HUES6 (cell line): ENCODE measurements around the gene FOLR1.

Source experiments
- H3K27ac ChIP-seq: 2 replicates; pipeline ENCODE4 v1.7.0; 2013; ENCODE audit warnings: low read depth, mild to moderate bottlenecking, low read length, inconsistent platforms
- H3K27me3 ChIP-seq: 2 replicates; pipeline ENCODE4 v1.6.1; 2013; ENCODE audit warnings: low read length; ENCODE audit not compliant: control insufficient read depth, insufficient read depth
- H3K36me3 ChIP-seq: 2 replicates; pipeline ENCODE4 v1.6.1; 2013; ENCODE audit warnings: low read length; ENCODE audit not compliant: control insufficient read depth, insufficient read depth
- H3K4me1 ChIP-seq: 2 replicates; pipeline ENCODE4 v1.6.1; 2013; ENCODE audit warnings: low read length; ENCODE audit not compliant: control insufficient read depth, insufficient read depth
- H3K4me3 ChIP-seq: 2 replicates; pipeline ENCODE4 v1.5.1; 2013; ENCODE audit warnings: low read depth, low read length
- H3K9ac ChIP-seq: one replicate; pipeline ENCODE4 v1.6.1; 2013; ENCODE audit warnings: mild to moderate bottlenecking, low read length
- H3K9me3 ChIP-seq: 2 replicates; pipeline ENCODE4 v1.6.1; 2013; ENCODE audit warnings: low read depth, low read length; ENCODE audit not compliant: control insufficient read depth, insufficient read depth

Gene FOLR1

DNA sequence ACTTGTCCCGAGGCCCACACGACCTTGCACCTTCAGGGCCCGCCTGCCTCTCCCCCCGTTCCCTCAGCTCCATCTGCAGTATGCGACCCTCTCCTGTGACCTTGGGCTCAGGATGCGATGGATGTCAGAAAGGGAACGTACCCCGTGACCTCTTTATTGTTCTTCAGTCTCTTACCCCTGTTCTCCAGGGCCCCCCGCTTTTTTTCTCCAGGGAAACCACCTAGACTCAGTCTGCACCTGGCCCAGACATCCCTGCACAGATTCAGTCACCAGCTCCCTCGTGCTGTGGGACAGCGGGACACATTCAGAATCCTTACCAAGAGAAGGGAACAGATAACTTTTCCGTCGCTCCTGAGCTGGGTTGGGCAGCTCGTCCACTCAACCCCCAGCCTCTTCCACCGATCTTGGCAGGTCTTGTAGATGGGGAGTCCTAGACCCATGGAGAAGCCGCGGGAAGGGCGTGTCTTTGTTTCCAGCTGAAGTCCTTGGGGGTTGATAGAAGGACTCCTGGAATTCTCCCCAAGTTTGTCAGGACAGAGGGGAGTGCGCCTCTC lies 53.4 kb downstream of the FOLR1 start:
- Histone ChIP-seq H3K36me3 (no peaks in the 10 kb centered on the region), H3K4me3 (peak overlapping the region; percentile 67)

More for the DNA sequence above, 53.4 kb downstream of the FOLR1 start:
- no peak overlapping the region for H3K27ac ChIP-seq
- no peaks in the 10 kb centered on the region for H3K9me3 ChIP-seq
- no peak overlapping the region for H3K9ac ChIP-seq
- peaks cover 94% of the 10 kb centered on the region for H3K27me3 ChIP-seq
- H3K4me1 ChIP-seq = peaks cover 22% of the 10 kb centered on the region
